HG02973 (cell line): Measurements from ENCODE around the gene ITPRIPL1.
A peak's percentile ranks its signal among the peaks of the same experiment; 100 is the strongest.

Experiments
- ATAC-seq: cut with Tn5 transposase; IDR thresholded peaks from one replicate; pipeline ENCODE4 v1.9.1; 2021; ENCODE audit warnings: moderate library complexity; ENCODE audit not compliant: unreplicated experiment

ITPRIPL1 gene

GRCh38 chr2:96320728-96321622, 4.1 kb upstream of the ITPRIPL1 start:
- peak; percentile 15 for ATAC-seq

DNA sequence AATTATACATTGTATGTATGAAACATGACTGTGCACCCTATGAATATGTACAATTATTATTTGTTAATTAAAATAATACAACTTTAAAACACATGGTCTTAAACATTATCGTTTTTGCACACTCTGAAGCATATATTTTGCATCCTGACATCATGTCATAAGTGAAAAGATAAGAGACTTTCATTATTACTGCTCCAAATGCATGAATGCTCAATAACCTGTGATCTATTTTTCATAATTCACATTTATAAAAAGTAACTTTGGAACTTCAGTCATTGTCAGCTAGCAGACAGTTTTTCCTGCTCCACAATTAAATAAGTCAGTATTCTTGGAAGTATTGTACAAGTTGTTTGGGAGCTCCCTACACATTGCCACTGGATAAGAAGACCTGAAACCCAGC, 1.3 kb upstream of the ITPRIPL1 start:
- no peak for ATAC-seq

DNA sequence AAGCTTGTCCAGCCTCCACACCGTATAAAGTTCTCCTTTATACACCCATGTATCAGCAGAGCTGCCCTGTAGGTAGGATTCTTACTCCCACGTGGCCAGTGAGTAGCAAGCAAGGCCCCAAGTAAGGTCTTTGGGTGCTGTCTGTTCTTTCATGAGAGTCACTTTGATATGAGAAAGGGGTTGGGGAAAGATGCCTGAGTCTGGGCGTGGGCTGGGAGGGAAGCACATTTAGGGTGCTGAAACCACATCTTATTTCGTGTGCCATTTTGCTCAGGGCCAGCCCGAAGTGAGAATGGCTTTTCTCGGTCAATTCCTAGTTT, 436 bp upstream of the ITPRIPL1 start:
- ATAC-seq, result no peak

GRCh38 chr2:96325884-96326255, 753 bp downstream of the ITPRIPL1 start:
- no peak for ATAC-seq

- no peak for ATAC-seq
Measured at GRCh38 chr2:96326564-96326963, 1.4 kb downstream of the ITPRIPL1 start.

DNA sequence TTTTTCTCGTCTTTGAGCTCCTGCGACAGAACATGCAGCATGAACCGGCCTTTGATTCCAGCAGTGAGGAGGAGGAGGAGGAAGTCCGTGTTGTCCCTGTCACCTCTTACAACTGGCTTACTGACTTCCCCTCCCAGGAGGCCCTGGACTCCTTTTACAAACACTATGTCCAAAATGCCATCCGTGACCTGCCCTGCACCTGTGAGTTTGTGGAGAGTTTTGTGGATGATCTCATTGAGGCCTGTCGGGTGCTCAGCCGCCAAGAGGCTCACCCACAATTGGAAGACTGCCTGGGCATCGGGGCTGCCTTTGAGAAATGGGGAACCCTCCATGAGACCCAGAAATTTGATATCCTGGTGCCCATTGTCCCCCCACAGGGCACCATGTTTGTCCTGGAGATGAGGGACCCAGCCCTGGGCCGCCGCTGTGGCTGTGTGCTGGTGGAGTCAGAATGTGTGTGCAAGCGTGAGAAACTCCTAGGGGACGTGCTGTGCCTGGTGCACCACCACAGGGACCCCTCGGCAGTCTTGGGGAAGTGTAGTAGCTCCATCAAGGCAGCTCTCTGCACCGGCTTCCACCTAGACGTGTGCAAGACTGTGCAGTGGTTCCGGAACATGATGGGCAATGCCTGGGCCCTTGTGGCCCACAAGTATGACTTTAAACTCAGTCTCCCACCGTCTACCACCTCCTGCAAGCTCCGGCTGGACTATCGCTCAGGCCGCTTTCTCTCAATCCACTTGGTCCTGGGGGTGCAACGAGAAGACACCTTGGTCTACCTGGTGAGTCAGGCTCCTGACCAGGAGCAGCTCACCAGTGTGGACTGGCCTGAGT, 2.1 kb downstream of the ITPRIPL1 start:
- no peak for ATAC-seq

DNA sequence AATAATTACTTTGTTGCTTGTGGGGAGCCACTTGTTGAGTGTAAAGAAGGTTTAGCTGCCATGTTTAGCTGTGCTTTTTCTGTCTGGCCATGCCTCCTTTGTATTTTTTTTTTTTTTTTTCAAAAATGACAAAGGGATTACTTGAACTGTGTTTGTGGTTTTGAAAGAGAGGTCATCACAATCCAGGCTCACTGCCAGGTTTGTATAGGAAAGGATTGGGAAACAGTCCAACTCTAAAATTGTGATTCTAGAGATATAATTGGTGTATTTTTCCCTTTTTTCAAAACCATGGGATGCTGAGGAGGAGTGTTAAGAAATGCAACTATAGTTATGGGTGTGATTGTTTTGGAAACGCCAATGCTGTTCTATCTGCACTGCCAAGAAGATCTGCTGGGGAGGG, 4.3 kb downstream of the ITPRIPL1 start:
- no peak for ATAC-seq

DNA sequence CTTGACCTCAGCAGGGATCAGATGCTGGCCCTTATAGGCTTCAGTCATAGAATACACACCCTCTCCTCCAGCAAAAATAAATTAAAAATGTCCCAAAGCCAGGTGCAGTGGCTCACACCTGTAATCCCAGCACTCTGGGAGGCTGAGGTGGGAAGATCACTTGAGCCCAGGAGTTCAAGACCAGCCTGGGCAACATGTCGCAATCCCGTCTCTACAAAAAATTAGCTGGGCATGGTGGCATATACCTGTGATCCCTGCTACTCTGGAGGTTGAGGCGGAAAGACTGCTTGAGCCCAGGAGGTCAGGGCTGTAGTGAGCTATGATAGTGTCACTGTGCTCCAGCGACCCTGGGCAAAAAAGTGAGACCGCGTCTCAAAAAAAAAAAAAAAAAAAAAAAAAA, 4.8 kb downstream of the ITPRIPL1 start:
- no peak for ATAC-seq

DNA sequence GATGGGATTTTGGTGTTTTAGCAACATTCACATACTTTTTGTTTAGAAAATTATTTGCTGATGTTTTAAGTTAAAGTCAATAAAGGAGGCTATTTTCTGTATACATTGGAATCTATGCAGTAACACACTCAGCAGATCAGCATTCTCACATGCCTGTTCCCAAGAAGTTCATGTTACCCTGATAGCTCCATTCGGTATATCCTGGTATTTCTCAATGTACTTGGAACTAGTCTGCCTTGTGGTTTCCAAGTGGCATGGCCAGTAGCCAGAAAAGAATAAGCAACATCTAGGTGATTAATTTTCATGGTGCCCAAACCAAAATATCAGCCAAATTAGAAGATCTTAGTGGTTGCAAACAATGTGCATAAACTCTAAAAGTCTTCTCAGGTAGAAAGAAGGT, 5.3 kb downstream of the ITPRIPL1 start:
- ATAC-seq, result no peak

- ATAC-seq, result no peak
Measured at GRCh38 chr2:96333708-96334107, 8.6 kb downstream of the ITPRIPL1 start.

DNA sequence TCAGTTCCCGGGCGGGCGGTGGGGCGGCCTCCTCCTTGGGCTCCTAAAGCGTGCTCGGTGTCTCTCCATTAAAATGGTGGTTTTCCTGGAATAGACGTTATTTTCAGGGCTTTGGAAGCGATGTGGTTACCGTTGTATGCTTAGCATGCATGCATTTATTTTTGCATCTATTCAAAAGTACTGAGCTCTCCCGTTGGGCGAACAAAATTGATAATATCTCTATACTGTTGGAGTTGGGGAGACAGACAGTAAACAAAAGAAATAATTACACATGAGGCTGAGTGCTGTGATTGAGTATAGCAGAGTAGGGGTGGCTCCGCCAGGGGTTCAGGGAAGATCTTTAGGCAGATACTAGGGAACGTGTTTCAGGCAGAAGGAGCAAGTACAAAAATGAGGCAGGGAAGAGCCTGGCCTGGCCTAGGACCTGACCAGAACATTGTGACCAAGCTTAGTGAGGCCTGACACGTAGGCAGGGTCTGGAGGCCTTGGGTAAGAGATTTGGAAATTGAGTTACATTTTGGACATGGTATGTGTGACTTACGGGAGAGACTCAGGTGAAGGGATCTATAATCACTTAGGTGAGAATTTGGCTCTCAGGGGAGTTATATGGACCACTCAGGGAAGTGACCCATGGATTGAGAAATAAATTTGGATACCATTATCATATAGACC, 11.1 kb downstream of the ITPRIPL1 start:
- ATAC-seq, result no peak

DNA sequence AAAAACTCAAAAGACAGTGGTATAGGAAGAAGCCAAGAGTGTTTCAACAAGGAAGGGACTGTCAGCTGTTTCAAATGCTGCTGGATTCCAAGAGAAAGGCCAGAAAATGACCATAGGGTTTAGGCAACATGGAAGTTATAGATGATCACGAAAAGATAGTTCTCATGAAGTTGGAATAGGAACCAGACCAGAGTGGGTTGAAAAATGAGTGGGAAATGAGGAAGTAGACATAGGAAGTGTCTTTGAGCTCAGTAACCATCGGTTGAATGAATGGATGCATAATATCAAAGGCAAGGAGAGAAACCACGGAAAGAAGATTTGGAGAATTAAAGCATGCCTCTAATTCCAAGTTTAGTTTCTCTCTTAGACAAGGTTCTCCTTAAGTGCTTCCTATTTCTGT, 11.8 kb downstream of the ITPRIPL1 start:
- ATAC-seq, result no peak

- no peak for ATAC-seq
Measured at GRCh38 chr2:96340493-96341414, 15.6 kb downstream of the ITPRIPL1 start.

- no peak for ATAC-seq
Measured at GRCh38 chr2:96341641-96342040, 16.5 kb downstream of the ITPRIPL1 start.

DNA sequence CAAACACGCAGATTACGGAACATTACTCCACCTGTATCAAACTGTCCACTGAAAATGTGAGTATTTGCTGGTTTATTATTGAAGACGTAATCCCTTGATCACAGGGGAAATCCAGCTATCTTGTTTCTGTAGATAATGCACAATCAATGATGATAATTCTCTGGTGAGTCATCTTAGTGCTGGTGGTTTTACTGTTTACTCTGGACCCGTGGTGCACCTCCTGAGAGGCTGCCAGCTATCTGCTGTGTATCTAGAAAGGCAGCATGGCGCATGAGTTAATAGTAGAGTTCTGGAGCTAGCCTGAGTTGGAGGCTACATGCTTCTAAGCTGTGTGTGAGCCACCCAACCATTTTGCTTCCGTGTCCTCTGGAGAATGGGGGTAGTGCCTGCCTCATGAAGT, 17.0 kb downstream of the ITPRIPL1 start:
- no peak for ATAC-seq

DNA sequence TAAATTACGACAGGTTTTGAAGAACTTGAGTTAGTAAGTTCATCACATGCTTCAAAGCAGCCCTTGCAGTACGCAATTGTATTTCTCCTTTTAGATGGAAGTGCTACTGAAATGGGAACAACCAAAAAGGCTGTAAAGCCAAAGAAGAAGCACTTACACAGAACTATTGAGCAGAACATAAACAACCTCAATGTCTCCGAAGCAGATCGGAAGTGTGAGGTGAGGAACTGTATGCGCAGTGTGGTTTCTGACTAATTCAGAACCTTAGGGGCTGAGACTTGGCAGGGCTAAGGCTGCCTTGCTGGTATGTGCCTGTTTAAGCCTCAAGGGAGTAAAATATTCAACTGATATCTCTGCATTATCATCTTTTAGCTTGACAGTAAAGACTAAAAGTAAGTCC, 18.9 kb downstream of the ITPRIPL1 start:
- ATAC-seq, result peak; percentile 80

DNA sequence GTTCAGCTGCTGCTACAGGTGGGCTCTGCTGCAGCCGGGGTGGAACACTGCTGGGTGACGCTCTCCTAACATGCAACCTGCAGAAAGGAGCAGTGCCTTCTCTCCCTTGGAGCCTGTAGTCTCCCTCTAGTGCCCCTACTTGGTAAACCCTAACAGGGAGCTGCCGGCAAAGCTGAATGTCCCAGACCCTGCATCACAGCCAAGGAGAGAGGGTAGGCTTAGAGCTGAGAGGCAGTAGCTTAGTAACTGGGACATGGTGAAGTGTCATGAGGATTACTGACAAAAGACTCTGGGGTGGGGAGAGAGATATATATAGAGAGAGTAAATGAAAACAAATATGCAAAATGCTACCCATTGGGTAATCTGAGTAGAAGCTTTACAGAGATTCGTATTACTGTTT, 20.3 kb downstream of the ITPRIPL1 start:
- ATAC-seq, result no peak

- ATAC-seq, result no peak
Measured at GRCh38 chr2:96345868-96346462, 20.8 kb downstream of the ITPRIPL1 start.

- ATAC-seq, result no peak
Measured at GRCh38 chr2:96347395-96347794, 22.3 kb downstream of the ITPRIPL1 start.

DNA sequence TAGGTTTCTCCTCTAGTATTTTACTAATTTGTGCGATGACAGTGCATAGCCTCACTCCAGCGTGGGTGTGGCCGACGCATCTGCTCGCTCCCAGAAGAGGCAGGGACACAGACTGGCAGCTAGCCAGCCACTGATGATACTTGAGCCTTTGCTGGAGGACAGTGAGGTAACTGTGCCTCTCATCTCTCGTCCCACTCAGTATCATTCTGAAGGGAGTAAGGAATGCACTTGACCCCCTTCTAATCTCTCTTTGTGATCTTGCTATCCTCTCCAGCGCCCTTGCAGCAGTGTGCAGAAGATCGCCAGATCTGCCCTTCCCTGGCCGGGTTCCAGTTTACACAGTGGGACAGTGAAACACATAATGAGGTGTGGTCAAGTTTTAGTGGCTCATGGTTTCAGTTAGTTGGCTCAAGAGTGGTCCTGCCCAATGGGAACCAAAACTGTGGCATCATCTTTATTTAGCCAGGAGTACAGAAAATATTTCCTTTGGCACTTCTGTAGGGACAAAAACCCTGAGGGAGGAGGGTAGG, 28.0 kb downstream of the ITPRIPL1 start:
- no peak for ATAC-seq
